Activated CD4-positive, alpha-beta T cell treated with anti-CD3 and anti-CD28 coated beads, Interleukin-2, amount 50 U/mL, for 16 hours (primary cell): ENCODE results near the gene SIPA1L3.
"Not testable (repeated sequence)": the region's sequence is repeated elsewhere in the genome, so short reads cannot be mapped to it uniquely, and the experiment has no call there.

Source experiments
- DNase-seq: peaks from one replicate; pipeline ENCODE4 v3.0.0-alpha.2; 2020

The SIPA1L3 gene

DNA sequence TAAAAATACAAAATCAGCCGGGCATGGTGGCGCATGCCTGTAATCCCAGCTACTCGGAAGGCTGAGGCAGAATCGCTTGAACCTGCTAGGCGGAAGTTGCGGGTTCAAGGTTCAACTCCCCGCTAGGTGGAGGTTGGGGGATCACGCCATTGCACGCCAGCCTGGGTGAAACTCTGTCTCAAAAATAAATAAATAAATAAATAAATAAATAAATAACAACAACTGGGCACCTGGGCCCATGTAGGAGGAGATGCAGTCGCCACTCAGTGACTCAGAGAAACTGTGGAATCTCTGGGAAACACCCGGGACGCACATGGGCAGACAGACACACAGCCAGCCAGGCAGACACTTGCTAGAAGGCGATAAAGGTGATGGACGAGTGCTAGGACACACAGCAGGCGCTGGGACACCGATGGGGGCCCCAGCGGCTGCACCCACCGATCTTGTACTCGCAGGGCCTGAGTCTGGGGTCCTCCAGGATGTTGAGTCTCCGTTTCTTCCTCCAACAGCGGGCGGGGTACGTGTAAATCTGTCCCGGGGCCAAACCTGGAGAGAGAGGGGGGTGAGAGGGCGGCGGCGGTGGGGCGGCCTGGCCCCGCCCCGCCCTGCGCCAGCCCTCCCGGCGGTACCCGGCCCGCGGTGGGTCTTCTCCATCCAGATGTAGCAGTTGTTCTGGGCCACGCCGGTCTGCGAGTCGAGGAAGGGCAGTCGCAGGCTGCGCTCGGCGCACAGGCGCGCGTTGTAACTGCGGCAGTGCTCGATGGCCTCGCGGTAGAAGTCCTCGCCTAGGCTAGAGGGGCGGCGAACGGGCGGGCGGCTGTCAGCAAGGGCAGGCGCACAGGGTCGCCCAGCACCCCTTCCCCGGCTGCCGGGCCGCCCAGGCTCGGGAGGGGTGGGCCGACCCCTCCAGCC, 315.2 kb downstream of the SIPA1L3 start:
- DNase-seq, result no peak

DNA sequence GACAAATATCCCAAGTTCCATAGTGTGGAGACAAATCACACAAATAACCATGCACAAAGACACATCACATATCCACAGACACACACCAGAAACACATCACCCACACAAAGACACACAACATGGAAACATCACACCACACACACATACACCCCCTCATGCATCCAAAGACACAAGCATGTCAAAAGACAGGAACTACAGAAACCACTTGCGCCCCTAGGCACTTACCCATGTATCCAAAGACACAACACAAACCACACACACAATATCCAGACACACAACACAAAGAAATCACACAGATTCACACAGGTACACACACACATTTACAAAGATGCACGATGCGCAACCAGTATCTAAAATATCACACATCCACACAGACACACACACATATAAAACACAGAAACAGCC, 316.1 kb downstream of the SIPA1L3 start:
- no peak for DNase-seq

DNA sequence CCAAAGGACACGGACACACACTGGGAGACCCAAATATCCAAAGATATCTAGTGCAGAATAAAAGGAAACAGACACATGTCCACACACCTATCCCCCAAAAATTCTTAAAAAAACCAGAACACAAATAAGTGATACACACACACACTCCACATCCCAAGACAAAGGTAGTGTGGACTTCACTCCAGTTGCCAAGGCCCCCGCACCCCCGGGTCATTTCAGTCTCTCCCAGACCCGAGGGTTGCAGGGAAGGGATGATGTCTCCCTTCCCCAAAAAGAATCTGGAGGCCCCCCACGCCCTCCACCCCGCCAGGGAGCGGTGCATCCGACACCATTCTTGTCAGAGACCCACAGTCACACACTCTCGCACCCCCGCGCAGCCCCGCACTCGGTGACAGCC, 316.6 kb downstream of the SIPA1L3 start:
- DNase-seq, result no peak

DNA sequence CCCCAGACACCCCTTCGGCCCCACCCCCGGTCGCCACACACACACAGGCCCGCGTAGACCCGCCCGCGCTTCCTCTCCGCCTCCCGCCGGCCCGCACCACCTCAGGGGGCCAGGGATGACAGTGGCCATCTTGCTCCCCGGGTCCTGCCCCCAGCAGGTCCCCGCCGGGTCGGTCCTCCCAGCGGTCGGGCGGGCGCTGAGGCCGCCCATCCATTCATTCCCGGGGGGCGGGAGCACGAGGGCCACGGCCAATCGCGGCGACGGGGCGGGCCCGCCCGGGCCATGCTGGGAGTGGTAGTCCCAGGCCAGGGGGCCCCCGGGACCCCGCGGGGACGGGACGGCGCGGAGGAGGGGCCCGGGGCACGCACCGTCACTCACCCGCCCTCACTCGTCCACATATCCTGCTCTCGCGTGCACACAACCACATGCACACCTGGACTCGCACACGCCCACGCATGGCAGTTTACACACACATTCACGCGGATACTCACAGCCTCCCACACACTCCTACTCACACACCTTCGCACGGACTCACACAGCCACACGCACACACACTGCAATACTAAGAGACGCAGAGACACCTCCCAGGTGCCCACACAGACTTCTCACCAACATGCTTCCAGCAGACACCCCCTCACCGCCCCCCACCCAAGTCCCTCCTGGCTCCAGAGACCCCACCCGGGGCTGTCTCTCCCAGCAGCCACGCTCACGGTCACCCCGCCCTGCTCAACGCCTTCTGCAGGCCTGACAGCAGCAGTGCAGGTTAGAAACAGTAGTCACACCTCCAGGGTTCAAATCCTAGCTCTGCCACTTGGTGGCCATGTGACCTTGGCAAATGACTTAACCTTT, 317.2 kb downstream of the SIPA1L3 start, which contains the start of gene DPF1:
TSS of gene DPF1 (minus strand) at position 209 of the 849 bp plus-strand sequence. CDS start at position 129, 80 bp downstream.
- DNase-seq, result peak; percentile 61

DNA sequence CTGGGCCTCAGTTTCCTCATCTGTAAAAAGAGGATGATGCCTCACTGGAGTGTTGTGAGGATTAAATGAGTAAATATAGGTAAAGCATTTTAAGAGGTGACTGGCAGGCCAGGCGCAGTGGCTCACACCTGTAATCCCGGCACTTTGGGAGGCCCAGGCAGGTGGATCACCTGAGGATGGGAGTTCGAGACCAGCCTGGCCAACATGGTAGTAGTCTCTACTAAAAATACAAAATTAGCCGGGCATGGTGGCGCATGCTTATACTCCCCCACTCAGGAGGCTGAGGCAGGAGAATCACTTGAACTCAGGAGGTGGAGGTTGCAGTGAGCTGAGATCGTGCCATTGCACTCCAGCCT, 317.8 kb downstream of the SIPA1L3 start:
- DNase-seq, result not testable (repeated sequence)

DNA sequence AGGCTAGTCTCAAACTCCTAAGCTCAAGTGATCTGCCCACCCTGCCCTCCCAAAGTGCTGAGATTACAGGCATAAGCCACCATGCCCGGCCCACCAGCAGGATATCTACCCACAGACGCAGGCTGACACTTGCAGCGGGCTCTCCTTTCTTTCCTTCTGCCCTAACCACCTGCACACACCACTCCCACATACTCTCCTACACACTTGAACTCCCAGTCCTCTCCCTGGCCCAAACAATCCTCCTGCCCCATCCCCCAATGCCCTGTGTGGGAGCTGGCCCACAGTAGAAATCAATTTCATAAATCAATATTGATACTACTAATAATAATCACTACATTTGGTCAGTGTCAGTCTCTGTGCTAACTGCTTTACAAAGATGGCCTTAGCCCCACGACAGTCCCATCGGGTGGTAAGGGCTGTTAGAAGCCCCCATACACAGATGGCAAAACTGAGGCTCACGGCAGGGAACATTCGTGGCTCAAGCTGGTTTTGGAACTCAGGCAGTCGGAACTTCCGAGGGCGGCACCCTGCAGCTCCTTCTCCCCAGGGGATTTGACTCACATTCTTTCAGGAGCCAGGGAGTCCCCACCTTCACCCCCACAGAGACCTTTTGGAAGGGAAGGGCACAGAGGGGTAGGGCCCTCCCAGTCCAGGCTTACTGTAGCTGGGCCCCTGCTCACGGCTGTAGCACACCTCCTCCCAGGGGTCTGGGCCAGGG, 320.4 kb downstream of the SIPA1L3 start:
- DNase-seq, result no peak

DNA sequence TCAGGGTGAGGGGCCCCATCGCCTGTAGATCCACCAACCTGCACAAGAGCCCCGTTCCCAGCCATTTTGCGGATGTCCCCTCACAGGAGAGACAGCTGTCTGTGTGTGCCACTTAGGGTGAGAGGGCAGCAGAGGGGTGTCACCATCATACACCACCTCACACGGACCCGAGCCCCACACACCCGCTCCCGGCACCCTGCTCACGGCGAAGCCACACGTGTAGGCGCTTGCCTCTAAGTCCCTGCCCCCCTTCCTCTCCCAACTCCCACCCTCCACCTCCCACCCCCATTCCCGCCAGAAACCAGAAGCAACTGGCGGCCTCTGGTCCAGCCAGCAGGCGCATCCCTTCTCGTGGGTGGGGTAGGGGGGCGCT, 321.0 kb downstream of the SIPA1L3 start:
- no peak for DNase-seq

DNA sequence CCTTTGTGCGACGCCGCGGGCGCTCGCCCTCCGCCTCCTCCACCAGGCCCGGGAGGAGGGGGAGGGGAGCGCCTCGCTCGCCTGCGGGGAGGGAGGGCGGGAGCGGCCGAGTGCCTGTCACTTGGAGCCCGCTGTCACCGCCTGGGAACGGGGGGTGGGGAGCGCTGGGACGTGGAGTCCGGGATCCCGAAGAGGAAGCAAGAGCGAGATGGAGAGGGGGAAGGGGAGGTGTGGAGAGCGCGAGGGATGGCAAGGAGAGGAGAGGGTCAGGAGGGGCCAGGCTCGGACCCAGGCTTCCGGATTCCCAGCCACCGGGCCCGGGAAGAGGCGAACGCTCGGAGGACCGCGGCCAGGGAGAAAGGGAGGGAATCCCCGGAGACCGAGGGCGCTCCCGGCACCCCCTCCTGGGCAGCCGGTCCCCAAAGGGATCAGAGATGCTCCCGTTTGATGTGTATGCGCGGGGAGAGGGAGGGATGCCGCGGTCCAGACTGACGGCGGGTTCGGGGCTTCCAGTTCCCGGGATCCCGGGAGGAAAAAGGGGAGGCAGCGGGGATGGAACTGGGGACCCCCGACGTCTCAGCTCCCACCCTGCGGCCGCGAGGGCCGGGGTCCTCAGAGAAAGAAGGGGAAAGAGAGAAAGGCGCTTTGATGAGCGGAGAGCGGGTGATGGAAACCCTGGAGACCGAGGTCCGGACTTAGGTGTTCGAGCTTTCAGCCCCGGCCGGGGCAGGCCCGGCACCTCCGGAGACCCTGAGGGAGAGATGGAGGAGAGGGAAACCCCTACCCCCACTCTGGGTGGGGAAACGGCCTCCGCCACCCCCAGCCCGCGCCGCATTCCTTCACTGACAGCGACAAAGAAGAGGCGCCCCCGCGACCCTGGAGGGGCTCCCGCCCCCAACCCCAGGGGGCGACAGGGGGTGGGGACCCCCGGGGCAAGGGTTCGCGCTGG, 321.8 kb downstream of the SIPA1L3 start:
- no peak for DNase-seq

DNA sequence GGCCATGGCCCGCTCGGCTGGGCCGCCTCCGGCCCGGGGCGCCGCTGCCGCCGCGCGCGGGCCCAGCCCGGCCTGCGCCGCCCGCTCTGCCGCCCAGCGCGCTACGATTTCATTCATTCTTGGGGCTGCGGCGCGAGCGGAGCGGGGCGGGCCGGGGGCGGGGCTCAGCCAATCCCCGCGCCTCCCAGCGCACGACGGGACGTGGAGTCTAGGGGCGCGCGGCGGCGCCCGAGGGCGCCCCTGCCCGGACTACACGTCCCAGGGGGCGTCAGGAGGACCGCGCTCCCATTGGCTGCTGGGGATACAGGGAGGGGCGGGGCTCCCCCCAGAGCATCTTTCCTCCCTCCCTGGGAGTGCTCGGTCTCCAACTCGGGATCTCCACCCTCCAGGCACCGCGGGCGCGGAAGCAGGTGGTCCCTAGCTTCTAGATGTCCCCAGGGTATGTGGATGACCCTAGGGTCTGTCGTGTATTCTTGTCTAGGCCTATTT, 322.6 kb downstream of the SIPA1L3 start:
- DNase-seq, result peak; percentile 78

DNA sequence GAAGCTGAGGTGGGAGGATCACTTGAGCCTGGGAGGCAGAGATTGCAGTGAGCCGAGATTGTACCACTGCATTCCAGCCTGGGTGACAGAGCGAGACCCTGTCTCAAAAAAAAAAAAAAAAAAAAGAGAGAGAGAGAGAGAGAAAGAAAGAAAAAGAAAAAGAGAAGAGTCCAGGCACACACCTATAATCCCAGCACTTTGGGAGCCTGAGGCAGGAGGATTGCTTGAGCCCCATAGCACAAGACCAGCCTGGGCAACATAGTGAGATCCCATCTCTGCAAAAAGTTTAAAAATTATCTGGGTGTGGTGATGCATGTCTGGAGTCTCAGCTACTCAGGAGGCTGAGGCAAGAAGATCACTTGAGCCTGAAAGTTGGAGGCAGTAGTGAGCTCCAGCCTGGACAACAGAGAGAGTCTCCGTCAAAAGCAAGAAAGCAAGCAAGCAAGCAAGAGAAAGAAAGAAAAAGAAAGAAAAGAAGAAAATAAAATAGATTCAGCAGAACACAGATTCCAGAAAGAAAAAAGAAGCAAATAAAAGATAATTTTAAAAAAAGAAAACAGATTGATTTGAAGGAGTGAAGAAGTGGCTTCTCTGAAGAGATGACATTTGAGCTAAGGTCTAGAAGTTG, 323.6 kb downstream of the SIPA1L3 start:
- DNase-seq, result not testable (repeated sequence)

DNA sequence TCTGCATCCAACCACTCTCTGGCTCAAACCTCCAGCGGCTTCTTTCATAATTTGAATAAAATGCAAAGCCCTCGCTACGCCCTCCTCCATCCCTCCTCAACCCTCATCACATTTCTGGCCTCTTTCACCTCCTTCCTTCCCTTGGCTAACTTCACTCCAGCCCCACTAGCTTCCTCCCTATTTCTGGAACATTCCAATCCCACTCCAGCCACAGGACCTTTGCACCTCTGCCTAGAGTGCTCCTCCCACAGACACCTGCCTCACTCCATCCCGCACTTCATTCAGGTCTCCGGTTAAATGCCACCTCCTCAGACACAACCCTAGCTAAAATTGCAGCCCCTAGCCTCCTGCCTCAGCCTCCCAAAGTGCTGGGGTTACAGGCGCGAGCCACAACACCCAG, 324.9 kb downstream of the SIPA1L3 start:
- no peak for DNase-seq

DNA sequence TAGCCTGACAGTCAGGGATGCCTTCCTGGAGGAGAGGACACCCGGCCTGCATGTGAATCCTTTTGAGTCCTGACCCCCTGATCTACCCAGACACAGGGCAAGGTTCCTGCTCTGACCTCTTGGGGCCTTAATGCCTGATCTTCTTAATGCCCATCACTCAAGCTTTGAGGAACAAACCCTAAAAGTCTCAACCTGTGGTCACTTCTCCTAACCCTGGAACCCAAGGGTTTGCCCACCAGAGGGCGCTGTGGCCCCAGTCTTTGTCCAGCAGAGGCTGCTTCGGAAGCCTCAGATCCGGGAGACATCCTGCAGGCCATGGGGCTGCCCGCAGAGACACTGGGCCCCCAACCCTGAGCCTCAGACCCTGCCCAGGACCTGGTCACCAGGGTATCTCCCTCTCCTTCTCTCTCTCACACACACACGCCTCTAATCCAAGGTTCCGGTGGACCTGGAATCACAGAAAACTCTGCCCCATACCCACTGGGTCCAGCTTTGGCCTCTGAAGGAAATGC, 326.8 kb downstream of the SIPA1L3 start:
- DNase-seq, result peak; percentile 81

DNA sequence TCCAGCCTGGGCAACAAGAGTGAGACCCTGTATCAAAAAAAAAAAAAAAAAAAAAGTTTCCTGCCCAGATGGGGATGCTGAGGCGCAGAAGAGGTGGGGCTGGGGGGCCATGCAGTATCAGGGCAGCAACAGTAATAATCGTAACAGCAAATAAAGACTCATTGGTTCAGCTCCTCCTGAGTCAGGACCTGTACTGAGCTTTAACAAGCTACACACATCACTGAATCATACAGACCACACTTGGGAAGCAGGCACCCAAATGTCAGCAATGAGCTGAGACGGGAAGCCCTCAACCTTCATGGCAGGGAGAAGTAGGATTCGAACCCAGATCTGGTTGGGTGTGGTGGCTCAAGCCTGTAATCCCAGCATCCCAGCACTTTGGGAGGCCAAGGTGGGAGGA, 327.6 kb downstream of the SIPA1L3 start:
- no peak for DNase-seq

DNA sequence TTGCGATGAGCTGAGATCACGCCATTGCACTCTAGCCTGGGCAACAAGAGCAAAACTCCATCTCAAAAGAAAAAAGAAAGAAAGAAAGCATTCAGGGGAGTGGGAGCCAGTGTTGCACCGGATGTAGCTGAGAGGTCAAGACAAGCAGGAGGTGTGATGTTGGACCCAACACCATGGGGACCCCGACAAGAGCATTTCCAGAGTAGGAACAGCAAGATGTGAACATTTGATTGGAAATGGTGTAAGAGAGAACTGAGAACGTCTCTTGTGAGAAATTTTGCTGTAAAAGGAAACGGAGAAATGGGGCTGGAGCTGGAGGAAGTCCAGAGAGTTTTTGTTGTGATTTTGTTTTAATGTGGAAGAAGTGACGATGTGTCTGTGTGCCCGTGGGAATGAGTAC, 332.8 kb downstream of the SIPA1L3 start:
- no peak for DNase-seq

DNA sequence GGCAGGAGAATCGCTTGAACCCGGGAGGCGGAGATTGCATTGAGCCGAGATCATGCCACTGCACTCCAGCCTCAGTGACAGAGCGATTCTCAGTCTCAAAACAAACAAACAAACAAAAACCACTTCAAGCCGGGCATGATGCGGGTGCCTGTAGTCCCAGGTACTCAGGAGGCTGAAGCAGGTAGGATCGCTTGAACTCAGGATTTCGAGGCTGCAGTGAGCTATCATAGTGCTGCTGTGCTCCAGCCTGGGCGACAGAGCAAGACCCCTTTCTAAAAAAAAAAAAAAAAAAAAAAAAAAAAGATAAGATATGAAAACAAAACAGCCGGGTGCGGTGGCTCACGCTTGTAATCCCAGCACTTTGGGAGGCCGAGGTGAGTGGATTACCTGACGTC, 336.3 kb downstream of the SIPA1L3 start:
- no peak for DNase-seq

DNA sequence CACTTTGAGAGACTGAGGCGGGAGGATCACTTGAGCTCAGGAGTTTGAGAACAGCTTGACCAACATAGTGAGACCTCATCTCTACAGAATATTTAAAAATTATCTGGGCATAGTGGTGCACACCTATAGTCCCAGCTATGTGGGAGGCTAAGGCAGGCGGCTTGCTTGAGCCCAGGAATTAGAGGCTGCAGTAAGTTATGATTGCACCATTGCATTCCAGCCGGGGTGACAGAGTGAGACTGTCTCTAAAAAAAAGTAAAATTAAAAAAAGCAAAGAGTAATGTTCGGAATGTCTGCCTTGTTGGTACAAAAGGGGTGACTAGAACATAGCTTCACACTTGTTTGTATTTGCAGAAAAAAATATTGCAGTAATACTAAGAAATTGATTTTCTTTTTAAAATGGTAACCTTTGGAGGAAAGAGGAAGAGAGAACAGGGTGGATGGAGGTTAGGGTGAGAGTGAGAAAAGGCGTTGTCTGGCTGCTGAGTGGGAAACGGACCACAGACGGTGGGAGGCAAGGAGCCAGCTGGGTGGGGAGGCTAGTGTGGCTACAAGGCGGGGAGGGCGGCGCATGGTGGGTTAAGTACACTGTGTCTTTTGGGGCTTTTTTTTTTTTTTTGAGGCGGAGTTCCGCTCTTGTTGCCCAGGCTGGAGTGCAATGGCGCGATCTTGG, 339.0 kb downstream of the SIPA1L3 start:
- no peak for DNase-seq

DNA sequence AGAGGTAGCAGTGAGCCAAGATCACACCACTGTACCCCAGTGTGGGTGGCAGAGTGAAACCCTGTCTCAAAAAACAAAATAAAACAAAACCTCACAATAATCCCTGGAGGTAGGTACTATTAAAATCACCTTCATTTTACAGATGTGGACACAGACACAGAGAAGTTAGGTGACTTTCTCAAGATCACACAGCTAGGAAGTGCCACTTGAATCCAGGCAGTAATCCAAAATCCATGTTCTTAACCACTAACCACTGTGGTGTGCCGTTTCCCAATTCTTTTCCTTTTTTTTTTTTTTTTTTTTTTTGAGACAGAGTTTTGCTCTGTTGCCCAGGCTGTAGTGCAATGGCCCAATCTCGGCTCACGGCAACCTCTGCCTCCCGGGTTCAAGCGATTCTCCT, 340.1 kb downstream of the SIPA1L3 start:
- DNase-seq, result no peak

DNA sequence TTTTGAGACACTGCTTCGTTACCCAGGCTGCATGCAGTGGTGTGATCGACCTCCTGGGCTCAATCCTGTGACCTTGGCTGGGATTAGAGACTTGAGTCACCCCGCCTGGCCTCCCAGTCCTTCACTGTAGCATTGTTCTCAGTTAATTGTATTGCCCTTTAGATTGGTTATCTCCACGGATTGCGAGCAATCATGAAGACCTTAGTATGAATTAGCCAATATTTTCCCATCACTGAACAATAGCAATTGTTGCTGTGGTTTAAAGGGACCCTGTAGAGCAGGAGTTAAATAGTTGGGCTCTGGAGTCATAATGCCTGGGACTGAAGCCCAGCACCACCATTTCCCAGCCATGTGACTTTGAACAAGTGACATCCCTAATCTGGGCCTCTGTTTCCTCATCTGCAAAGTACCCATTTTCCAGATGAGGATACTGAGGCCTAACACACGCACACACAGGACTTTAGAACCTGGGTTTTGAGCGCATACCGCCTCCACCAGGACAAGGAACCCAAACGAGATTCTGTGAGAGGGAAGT, 340.8 kb downstream of the SIPA1L3 start:
- no peak for DNase-seq

DNA sequence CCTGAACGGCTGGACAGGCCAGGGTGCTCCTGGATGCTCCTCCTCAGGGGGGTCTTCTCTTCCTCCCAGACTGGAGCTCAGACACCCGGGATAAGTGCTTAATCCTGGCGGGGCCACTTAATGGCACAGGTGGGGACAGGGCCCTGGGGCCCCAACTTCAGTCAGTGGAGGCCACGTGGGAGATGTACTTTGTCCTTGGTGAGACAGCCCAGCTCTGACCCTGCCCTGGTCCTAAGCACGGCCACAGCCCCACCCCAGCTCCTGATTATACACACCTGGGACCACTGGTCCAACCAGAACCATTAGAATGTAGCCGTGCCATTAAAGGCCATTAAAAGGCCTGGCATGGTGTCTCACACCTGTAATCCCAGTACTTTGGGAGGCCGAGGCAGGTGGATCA, 341.4 kb downstream of the SIPA1L3 start:
- DNase-seq, result no peak

DNA sequence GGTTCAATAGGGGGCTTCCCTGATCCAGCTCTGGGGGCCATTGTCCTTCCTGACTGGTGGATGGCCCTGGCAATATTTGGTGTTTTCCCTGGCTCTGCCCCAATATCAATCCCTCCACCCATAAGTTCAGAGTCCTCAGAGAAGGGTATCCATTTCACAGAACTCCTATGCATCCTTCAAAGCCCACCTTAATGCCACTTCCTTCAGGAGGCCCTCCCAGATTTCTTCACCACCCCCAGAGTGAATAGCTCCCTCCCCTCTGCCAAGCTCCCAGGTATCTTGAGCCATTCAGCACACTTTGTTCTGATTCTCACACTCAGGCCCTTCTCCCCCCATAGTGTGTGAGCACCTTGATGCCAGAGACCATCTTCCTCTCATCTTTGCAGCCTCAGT, 343.4 kb downstream of the SIPA1L3 start:
- DNase-seq, result no peak
